Upper lobe of right lung (tissue), 1 donor: ENCODE results near the gene TXNDC17. TPM values are rescaled to one million over a fixed set of nuclear protein-coding genes. Genes with fewer than 3 reads are reported as not detected.
"Not testable (repeated sequence)": the region's sequence is repeated elsewhere in the genome, so short reads cannot be mapped to it uniquely, and the experiment has no call there.

Source experiments
- ATAC-seq: fragments of 200-7000 bp; cut with Tn5 transposase; one replicate; pipeline ENCODE4 v1.9.1; 2020; ENCODE audit warnings: mild to moderate bottlenecking, moderate library complexity
- DNase-seq: peaks from one replicate; pipeline ENCODE4 v3.0.0-alpha.2; 2020
- H3K27ac ChIP-seq: fragments of 200-600 bp; one replicate; pipeline ENCODE4 v1.8.0; 2022
- H3K27me3 ChIP-seq: fragments of 200-600 bp; one replicate; pipeline ENCODE4 v1.8.0; 2022; ENCODE audit warnings: mild to moderate bottlenecking
- H3K36me3 ChIP-seq: fragments of 200-600 bp; one replicate; pipeline ENCODE4 v1.8.0; 2022
- H3K4me1 ChIP-seq: fragments of 200-600 bp; one replicate; pipeline ENCODE4 v1.8.0; 2022
- H3K4me3 ChIP-seq: fragments of 200-600 bp; one replicate; pipeline ENCODE4 v1.8.0; 2022; ENCODE audit warnings: mild to moderate bottlenecking
- H3K9me3 ChIP-seq: fragments of 200-600 bp; one replicate; pipeline ENCODE4 v1.8.0; 2022
- CTCF ChIP-seq: fragments of 200-600 bp; IDR thresholded peaks from one replicate; pipeline ENCODE4 v1.8.0; 2022; ENCODE audit warnings: antibody characterized with exemption
- intact Hi-C: fragments of 100-400 bp; cut with DNase I; formaldehyde crosslinking; loops from one replicate; pipeline ENCODE4 v1.11.0; 2022
- total RNA-seq: library from RNA; stranded (reverse); fragmentation: NEBNext Ultra II Directional; extraction: Animal tissue kit (Norgen Biotek cat#: 25700); gene quantifications from one replicate; pipeline ENCODE4 v1.2.1, GENCODE V29; 2021
- donor health status: DM: no; HTN: yes; CAD: no; lungs with severe emphysema.

The TXNDC17 gene
- total RNA-seq, 1 donor from 2014 or later: 44.6 TPM

- no peaks in the 10 kb centered on the region for H3K9me3 ChIP-seq
- intact Hi-C loops: no loop called here
- TF ChIP-seq CTCF: no peak
- no peaks in the 10 kb centered on the region for H3K4me1 ChIP-seq
- H3K4me3 ChIP-seq: no peak overlapping the region
- DNase-seq (no peak), ATAC-seq (no peak)
- no peaks in the 10 kb centered on the region for H3K36me3 ChIP-seq
- H3K27ac ChIP-seq: no peak overlapping the region
- no peaks in the 10 kb centered on the region for H3K27me3 ChIP-seq
Measured at GRCh38 chr17:6684460-6684783, 43.6 kb downstream of the TXNDC17 start.

DNA sequence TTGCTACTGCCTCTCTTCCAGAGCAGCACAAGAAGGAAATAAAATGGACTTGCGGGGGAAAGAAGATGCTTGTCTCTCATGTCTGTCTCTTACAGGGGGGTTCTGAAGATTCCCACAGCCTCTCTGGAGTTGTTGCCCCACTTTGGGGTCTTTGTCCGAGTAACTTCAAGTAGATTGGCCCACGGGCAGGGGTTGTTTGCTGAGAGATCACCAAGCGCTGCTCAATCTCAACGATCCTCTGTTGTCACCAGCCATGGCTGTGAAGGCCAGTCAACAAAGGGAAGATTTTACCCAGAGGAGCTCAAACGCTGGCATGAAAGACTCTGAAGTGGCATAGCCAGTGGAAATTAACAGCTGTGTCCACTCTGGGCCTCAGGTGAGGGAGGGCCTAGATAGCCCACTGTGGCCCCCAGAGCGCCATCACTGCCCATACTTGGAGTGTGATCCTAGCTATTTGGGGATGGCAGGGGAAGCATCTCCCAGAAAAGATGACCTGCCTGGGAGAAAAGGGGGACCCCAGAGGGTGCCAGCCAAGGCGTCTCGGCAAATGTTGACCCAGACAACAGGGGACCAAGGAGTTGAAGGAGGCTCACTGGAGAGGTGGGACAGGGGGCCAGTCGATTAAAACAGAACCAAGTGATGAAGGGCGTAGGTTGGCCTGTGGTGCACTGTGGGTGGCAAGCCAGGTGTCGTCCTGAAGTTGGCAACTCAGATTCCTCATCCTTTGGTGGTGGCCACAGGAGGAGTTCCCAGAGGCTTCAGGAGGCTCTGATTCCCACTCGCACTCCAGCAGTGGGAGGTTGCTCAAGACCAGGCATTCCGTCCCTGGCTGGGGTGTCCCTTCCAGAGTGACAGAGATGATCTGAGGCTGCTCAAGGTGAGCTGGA, 44.3 kb downstream of the TXNDC17 start:
- no peak for DNase-seq
- Histone ChIP-seq H3K4me1 (no peaks in the 10 kb centered on the region), H3K27me3 (no peaks in the 10 kb centered on the region), H3K4me3 (no peak overlapping the region), H3K36me3 (no peaks in the 10 kb centered on the region), H3K9me3 (no peaks in the 10 kb centered on the region), H3K27ac (no peak overlapping the region)
- intact Hi-C loops: no loop called here
- no peak for ATAC-seq
- no peak for TF ChIP-seq CTCF

DNA sequence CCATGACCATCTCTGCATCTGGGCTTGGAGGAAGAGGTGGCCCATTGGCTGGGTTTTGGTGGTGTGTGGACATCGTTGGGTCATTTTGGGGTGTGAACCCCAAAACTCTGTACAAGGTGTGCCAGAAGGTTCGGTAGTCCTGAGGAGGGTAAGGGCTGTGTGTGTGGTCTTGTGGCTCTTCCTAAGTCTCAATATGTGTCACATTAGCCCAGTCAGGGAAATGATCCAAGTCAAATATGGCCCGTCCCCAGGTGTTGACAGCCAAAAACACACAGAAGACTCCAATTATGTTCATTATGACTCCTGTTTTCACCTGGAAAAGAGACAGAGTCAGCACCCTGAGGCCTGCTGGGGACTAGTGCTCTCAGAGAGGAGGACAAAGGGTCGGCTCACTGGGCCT, 45.2 kb downstream of the TXNDC17 start:
- H3K27me3 ChIP-seq: no peaks in the 10 kb centered on the region
- TF ChIP-seq CTCF: no peak
- no peaks in the 10 kb centered on the region for H3K9me3 ChIP-seq
- no peaks in the 10 kb centered on the region for H3K4me1 ChIP-seq
- H3K36me3 ChIP-seq: no peaks in the 10 kb centered on the region
- DNase-seq: no peak
- H3K27ac ChIP-seq: no peak overlapping the region
- intact Hi-C loops: no loop called here
- H3K4me3 ChIP-seq: no peak overlapping the region
- ATAC-seq: no peak

GRCh38 chr17:6688944-6689343, 48.1 kb downstream of the TXNDC17 start:
- no peaks in the 10 kb centered on the region for H3K4me1 ChIP-seq
- H3K27ac ChIP-seq: no peak overlapping the region
- intact Hi-C loops: no loop called here
- no peaks in the 10 kb centered on the region for H3K36me3 ChIP-seq
- no peak for TF ChIP-seq CTCF
- no peak overlapping the region for H3K4me3 ChIP-seq
- no peak for DNase-seq
- H3K9me3 ChIP-seq: no peaks in the 10 kb centered on the region
- no peaks in the 10 kb centered on the region for H3K27me3 ChIP-seq
- no peak for ATAC-seq

DNA sequence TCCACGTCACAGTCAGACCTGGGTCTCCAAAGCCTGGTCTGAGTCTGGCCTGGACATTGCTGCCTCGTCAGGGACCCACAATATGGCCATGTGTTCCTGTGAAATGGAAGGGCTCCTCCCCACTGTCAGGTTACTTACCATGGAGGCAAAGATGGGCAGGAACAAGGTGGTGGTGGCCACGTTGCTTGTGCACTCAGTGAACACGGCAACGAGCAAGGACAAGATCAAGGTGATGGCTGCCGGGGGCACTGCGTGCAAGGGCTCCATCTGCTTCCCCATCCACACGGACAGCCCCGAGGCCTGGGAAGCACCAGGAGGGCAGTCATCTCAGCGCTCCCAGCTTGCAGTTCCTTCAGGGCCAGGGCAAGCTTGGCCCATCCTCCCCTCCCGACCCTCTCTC, 49.8 kb downstream of the TXNDC17 start:
- intact Hi-C loops: no loop called here
- Histone ChIP-seq H3K27me3 (no peaks in the 10 kb centered on the region), H3K9me3 (no peaks in the 10 kb centered on the region), H3K4me3 (no peak overlapping the region), H3K4me1 (no peaks in the 10 kb centered on the region), H3K36me3 (no peaks in the 10 kb centered on the region), H3K27ac (no peak overlapping the region)
- TF ChIP-seq CTCF: no peak
- ATAC-seq: no peak
- DNase-seq: no peak

GRCh38 chr17:6691546-6691945, 50.7 kb downstream of the TXNDC17 start:
- TF ChIP-seq CTCF: no peak
- H3K27ac ChIP-seq: no peak overlapping the region
- no peaks in the 10 kb centered on the region for H3K27me3 ChIP-seq
- no peak for ATAC-seq
- no peaks in the 10 kb centered on the region for H3K36me3 ChIP-seq
- no peaks in the 10 kb centered on the region for H3K9me3 ChIP-seq
- no peak for DNase-seq
- no peak overlapping the region for H3K4me3 ChIP-seq
- intact Hi-C loops: no loop called here
- no peaks in the 10 kb centered on the region for H3K4me1 ChIP-seq

GRCh38 chr17:6691958-6692357, 51.1 kb downstream of the TXNDC17 start:
- H3K27ac ChIP-seq, DNase-seq, H3K4me1 ChIP-seq, H3K27me3 ChIP-seq, H3K9me3 ChIP-seq, ATAC-seq, intact Hi-C loops, H3K36me3 ChIP-seq, H3K4me3 ChIP-seq: not testable (repeated sequence)
